H1 (cell line): Measurements from ENCODE around the gene OSBP.

Experiments used
- EP300 ChIP-seq, 2 experiments: IDR thresholded peaks; 1 replicate in 1 of 2; 2 replicates in 1 of 2; pipeline ENCODE4 v1.6.1; 2011 to 2012; ENCODE audit warnings: low read depth in 2 of 2, low read length in 2 of 2, mild to moderate bottlenecking in 2 of 2, borderline replicate concordance in 1 of 2, inconsistent platforms in 1 of 2, moderate library complexity in 1 of 2
- EZH2 ChIP-seq: fragments of 200-600 bp; sonication (generic); IDR thresholded peaks from 2 replicates; pipeline ENCODE4 v1.7.1; 2012; ENCODE audit warnings: low read depth, mild to moderate bottlenecking, moderate library complexity, low read length, inconsistent platforms; ENCODE audit not compliant: severe bottlenecking
- JUN ChIP-seq: IDR thresholded peaks from 2 replicates; pipeline ENCODE4 v1.6.1; 2011; ENCODE audit warnings: low read depth, mild to moderate bottlenecking, improper control_type of control experiment, low read length
- NANOG ChIP-seq: IDR thresholded peaks from 2 replicates; pipeline ENCODE4 v1.6.1; 2011; ENCODE audit warnings: low read length, low read depth, mild to moderate bottlenecking, inconsistent platforms; ENCODE audit not compliant: insufficient read depth, poor library complexity, severe bottlenecking
- POLR2A ChIP-seq, 2 experiments: IDR thresholded peaks; 1 replicate in 1 of 2; 2 replicates in 1 of 2; pipeline ENCODE4 v1.6.1; 2011; ENCODE audit warnings: low read depth in 2 of 2, low read length in 2 of 2, mild to moderate bottlenecking in 2 of 2; ENCODE audit errors: control extremely low read depth in 1 of 2
- RAD21 ChIP-seq, 2 experiments: IDR thresholded peaks in 1 of 2; conservative IDR thresholded peaks in 1 of 2; 2 replicates each; pipeline ENCODE4 v1.6.1; 2011; ENCODE audit warnings: low read depth in 2 of 2, low read length in 2 of 2, improper control_type of control experiment in 1 of 2, inconsistent platforms in 1 of 2, mild to moderate bottlenecking in 1 of 2, moderate library complexity in 1 of 2
- SP2 ChIP-seq: IDR thresholded peaks from 2 replicates; pipeline ENCODE4 v1.6.1; 2012; ENCODE audit warnings: mild to moderate bottlenecking, low read length, inconsistent platforms
- TAF1 ChIP-seq: IDR thresholded peaks from 2 replicates; pipeline ENCODE4 v1.6.1; 2011; ENCODE audit warnings: mild to moderate bottlenecking, low read depth, low read length
- ZNF274 ChIP-seq: IDR thresholded peaks from 2 replicates; pipeline ENCODE4 v1.7.0; 2012; ENCODE audit warnings: low read length, borderline replicate concordance; ENCODE audit errors: extremely low read depth
- TF ChIP-seq, protein P1 (sequence below), 3 experiments: IDR thresholded peaks; 1 replicate in 2 of 3; 2 replicates in 1 of 3; pipeline versions ENCODE4 v1.5.1 to v1.6.1; 2011; ENCODE audit warnings: low read length in 3 of 3, mild to moderate bottlenecking in 3 of 3, inconsistent platforms in 2 of 3, low read depth in 1 of 3, moderate library complexity in 1 of 3; ENCODE audit not compliant: insufficient read depth in 1 of 3; ENCODE audit errors: control extremely low read depth in 1 of 3

- TF ChIP-seq JUN, result no peak
- TF ChIP-seq, protein P1, sequence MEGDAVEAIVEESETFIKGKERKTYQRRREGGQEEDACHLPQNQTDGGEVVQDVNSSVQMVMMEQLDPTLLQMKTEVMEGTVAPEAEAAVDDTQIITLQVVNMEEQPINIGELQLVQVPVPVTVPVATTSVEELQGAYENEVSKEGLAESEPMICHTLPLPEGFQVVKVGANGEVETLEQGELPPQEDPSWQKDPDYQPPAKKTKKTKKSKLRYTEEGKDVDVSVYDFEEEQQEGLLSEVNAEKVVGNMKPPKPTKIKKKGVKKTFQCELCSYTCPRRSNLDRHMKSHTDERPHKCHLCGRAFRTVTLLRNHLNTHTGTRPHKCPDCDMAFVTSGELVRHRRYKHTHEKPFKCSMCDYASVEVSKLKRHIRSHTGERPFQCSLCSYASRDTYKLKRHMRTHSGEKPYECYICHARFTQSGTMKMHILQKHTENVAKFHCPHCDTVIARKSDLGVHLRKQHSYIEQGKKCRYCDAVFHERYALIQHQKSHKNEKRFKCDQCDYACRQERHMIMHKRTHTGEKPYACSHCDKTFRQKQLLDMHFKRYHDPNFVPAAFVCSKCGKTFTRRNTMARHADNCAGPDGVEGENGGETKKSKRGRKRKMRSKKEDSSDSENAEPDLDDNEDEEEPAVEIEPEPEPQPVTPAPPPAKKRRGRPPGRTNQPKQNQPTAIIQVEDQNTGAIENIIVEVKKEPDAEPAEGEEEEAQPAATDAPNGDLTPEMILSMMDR (IDR thresholded peaks at IDR 0.05; ENCODE audit: control extremely low read depth in 1 of 3, insufficient read depth in 1 of 3, low read depth in 1 of 3, low read length in 3 of 3), result no peak
- no peak for TF ChIP-seq RAD21 (IDR thresholded peaks at IDR 0.05 in 1 of 2, conservative IDR thresholded peaks at IDR 0.05 in 1 of 2; ENCODE audit: low read depth in 2 of 2, low read length in 2 of 2)
- no peak for TF ChIP-seq EP300 (IDR thresholded peaks at IDR 0.05; ENCODE audit: borderline replicate concordance in 1 of 2, low read depth in 2 of 2, low read length in 2 of 2)
- no peak for TF ChIP-seq NANOG
- no peak for TF ChIP-seq TAF1
- TF ChIP-seq EZH2, result no peak
- no peak for TF ChIP-seq POLR2A (IDR thresholded peaks at IDR 0.05; ENCODE audit: control extremely low read depth in 1 of 2, low read depth in 2 of 2, low read length in 2 of 2)
- TF ChIP-seq SP2, result no peak
- no peak for TF ChIP-seq ZNF274
These were observed 45.0 kb upstream of the OSBP start for GRCh38 chr11:59660621-59661020.
